DMS153 (cell line): ENCODE results near the gene GAB1.

Experiments used
- DNase-seq: peaks from one replicate; lab custom pipeline; 2025; lab: John Stamatoyannopoulos, UW

Gene GAB1

DNA sequence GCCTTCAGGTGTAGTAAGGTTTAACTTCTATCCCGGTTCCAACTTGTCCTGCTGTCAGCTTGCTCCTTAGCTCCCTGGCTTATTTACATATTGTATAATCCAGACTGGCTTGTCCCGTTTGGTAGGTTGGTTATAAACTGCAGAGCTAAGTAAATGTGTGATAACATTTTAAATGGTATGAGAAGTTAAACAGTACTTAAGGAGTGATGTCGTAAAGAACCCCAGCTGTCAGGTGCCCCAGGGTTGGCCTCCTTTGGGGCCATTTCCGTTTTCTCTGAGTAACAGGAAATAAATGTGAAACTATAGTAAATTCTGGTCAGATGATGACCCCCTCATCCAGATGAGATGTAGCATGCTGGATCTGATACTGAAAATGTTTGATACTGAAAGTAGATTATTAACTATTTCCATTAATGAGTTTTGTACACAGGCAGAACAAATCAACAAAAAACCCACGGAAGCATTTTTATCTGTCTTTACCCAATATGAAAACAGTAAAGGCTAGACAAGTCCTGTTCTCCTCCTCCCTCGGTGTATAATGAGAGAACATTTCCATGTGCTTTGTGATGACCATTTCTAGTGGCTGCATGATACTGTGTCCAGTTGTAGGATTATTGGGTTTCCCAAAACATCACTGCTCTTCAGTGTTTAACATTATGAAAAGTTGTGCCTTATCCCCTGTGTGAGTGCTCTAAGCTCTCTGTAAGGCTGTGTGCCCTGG, 22.4 kb downstream of the GAB1 start:
- DNase-seq: no peak

DNA sequence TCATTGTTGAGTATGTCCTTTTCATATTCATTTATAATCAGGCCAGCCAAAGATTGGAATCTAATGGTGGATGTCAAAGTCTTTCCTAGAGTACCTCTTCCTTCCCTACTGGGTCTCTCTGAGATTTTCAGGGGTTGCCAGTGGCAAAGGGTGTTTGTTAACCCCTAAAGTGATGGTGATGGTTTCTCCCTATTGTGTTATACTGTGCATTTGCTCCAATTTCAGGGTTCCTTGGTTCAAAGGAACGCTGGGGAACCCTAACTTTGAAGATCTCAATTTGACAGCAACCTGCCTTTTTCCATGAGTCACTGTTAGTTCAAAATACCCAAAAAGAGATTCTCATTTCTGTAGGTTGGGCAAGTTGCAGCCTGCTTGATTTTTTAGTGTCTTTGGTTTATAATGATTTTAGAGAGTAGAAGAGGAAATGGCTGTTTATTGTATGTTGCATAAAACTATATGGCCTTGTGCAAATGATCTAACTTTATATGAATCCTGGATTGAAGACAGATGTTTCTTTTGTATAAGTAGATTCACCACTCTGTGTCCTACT, 23.0 kb downstream of the GAB1 start:
- DNase-seq: no peak

- DNase-seq: no peak
Measured at GRCh38 chr4:143360838-143361625, 24.4 kb downstream of the GAB1 start.

DNA sequence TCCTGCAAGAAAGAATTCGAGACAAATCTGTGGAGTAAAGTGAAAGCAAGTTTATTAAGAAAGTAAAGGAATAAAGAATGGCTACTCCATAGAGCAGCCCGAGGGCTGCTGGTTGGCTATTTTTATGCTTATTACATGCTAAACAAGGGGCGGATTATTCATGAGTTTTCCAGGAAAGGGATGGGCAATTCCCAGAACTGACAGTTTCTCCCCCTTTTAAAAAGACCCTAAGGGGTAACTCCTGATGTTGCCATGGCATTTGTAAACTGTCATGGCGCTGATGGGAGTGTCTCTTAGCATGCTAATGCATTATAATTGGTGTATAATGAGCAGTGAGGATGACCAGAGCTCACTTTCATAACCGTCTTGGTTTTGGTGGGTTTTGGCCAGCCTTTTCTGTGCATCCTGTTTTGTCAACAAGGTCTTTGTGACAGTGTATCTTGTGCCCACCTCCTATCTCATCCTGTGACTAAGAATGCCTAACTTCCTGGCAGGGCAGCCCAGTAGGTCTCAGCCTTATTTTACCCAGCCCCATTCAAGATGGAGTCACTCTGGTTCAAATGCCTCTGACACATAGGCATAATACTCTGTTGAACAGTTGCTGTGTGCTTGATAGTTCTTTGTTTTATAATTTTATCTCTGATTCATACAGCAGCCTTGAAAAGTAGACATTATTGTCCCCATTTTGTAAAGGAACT, 25.8 kb downstream of the GAB1 start:
- no peak for DNase-seq

DNA sequence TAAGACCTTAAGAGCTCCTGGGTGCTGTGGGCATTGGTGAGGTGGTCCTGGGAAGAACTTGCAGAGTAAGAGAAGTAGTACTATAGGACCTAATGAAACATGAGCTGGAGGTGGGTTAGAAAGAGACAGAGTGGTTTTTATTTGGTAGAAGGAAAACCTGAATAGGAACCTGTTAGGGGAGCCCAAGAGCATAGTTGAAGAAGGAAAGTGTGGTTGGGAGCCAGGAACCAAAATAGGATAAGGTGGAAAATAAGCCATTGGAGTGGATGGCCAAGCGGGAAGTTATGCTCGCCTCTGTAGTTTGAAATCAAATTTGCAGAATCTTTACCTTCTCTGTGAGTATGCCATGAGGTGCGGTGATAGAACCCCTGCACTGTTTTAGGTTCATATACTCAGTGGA, 26.7 kb downstream of the GAB1 start:
- no peak for DNase-seq

- DNase-seq: no peak
Measured at GRCh38 chr4:143364063-143364462, 27.4 kb downstream of the GAB1 start.

GRCh38 chr4:143367863-143368262, 31.2 kb downstream of the GAB1 start:
- no peak for DNase-seq

GRCh38 chr4:143369552-143369951, 32.9 kb downstream of the GAB1 start:
- DNase-seq: no peak

DNA sequence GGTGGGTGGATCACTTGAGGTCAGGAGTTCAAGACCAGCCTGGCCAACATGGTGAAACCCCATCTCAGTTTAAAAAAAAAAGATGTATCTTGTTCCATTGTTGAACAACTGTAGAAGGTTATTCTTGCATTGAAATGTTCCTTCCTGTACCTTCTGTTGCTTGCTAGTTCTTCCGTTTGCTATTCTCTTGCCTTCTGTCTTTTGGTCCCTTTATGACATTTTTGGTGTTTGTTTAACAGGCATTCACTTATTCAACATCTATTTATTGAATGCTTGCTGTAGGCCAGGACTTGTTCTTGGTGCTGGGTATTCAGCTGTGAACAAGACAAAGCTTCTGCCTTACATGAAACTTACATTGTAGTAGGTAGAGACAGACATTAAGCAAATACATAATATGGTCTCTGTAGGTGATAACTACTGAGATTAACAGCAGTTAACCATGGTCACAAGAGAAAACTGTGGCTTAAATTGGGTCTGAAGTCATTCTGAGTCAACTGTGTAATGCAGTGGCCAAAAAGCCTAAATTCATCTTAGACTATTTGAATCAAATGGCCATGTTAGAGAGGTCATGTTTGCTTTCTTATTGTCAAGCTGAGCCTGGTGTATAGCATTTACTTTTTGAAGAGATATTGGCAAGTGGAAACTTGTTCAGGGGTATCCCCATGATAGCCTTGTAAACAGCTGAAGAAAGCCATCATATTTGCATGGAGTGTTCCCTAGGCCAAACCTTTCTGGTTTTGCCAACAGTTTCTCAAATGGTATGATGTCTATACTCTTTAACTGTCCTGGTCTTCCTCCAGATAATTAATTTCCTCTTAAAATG, 35.6 kb downstream of the GAB1 start:
- peak; percentile 11 for DNase-seq

DNA sequence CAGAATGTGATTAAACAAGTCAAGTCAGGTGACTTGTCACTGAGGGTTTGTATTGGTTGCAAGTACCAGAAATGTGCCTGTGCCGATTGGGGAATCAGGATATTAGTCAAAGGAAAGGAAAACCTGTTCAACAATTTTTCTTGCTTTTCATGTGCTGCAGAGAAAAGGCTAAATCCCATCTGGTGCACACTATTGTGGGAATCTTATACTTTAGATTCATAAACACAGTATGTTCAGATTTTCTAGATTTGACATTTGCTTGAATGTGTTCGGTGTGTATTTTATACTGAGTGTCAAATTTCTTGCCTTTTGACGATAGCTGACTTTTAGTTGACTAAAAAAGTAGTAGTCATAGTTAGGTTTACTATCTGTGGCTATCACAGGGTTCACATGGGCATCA, 37.6 kb downstream of the GAB1 start:
- DNase-seq: no peak

GRCh38 chr4:143374771-143375170, 38.1 kb downstream of the GAB1 start:
- DNase-seq: no peak

- DNase-seq: peak; percentile 15
Measured at GRCh38 chr4:143375326-143376073, 38.8 kb downstream of the GAB1 start.

- DNase-seq: no peak
Measured at GRCh38 chr4:143377611-143378099, 41.0 kb downstream of the GAB1 start.

DNA sequence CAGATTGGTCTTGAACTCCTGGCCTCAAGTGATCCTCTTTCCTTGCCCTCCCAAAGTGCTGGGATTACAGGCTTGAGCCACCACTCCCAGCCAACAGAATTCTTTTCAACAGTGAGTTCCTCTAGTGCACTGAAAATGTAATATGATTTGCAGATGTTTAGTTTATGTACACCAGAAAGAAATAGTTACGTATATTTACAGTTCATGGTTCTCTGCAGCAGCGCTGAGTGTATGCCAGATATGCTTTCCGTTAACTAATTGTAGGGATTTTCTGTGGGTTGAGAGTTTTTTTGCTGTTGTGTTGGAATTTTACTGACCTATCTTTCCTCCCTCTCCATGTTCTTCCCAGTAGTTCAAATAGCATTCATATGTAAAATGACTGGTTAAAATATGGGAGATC, 44.0 kb downstream of the GAB1 start:
- DNase-seq: no peak

DNA sequence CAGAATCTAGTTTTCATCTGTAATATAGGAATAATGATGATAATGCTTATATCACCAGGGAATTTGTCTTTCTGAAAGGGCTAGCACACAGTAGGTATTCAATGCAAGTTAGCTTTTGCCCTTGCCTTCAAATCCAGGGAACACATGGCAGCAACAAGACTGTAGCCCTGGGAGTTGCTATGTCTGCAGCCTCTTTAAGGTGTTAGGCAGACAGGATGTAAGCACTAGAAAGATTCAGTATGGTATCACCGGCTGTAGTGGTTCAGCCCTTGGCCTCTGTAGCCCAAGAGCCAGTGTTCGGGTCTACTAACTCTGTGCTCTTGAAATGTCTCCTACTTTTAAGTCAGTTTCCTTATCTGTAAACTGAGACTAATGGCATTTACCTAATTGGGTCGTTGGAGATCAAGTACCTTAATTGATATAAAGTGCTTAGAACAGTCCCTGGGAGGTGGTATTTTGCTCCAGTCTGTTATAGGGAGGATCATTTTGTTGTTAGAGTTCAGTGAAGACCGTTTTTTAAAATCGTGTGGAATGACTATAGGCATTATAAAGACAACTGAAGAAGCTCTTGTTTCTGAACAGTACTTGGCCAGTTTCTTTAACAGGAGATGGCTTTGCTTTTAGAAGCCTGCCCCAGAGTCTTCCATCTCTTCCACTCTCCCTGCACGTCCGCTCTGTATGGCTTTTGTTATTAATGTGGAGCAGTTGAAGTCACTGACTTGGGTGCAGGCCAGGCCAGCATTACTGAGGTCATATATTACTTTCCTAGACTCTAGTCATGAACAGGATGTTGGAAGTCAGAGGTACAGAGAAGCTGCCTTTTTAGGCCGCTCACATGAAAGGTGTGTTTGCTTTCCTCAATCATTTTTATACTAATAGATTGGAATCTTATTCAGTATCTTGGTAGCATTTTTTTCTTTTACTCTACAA, 44.8 kb downstream of the GAB1 start:
- DNase-seq: peak; percentile 76

DNA sequence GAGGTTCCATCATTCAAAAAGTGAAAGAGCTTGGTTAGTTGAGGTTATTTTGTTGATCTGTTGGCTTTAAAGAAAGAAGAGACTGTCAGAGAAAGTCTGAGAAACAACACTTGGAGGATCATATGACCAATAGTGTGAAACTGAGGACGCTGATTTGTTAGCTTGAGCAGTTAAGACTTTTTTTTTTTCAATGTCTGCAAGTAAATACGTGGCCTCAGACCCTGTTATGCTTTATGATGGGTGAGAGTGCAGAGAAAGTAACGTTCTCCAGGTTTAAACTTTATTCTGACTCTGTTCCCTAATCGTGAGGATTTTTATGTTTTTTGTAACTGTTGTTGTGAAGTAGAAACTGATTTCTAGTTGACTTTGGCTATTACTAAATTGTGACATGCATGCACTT, 45.9 kb downstream of the GAB1 start:
- no peak for DNase-seq

DNA sequence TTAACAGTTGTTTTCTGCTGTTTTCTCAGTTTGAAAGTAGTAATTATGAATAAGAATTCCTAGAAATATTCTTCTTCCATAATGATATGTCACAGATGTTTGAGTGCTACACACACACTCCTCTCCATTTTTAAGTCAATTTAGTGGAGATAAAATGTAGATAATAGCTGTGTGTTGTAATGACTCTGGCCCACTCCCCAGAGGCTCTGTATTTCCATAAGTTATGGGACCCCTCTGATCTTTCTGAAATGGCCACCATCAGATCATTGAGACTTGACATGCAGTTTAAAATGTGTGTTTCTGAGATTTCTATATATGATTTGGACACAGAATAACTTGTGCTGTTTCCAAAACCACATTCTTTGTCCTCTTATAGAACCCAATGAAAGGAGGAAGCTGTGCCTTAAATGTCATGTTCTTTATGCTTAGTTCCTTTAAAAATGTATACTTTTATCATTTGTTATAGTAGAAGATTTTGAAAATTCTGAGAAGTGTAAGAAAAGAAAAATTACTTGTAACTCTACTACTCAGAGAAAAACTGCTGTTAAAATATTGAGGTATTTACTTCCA, 46.4 kb downstream of the GAB1 start:
- no peak for DNase-seq

- no peak for DNase-seq
Measured at GRCh38 chr4:143384381-143384994, 47.8 kb downstream of the GAB1 start.

GRCh38 chr4:143386812-143387211, 50.1 kb downstream of the GAB1 start:
- no peak for DNase-seq
